Right lobe of liver (tissue), 4 donors: ENCODE measurements around the gene ZNF830.

Experiments used
- CTCF ChIP-seq, 4 donors: fragments of 200-600 bp in 3 of 4; fragments of 450-650 bp in 1 of 4; IDR thresholded peaks; one replicate each; pipeline versions ENCODE4 v1.5.1 to v1.8.0; 2016 to 2022; ENCODE audit warnings: antibody characterized with exemption in 4 of 4, mild to moderate bottlenecking in 2 of 4
- POLR2A ChIP-seq: fragments of 450-650 bp; IDR thresholded peaks from one replicate; pipeline ENCODE4 v1.6.1; 2017; ENCODE audit warnings: antibody characterized with exemption, mild to moderate bottlenecking
- donor health status: DM: no; HTN: no; CAD: no.
- donor health status: DM: no; HTN: no; CAD: no.
- donor health status: DM: no; HTN: yes; CAD: no.

GRCh38 chr17:35010093-35010492, 48.8 kb downstream of the ZNF830 start:
- no peak for TF ChIP-seq CTCF (IDR thresholded peaks at IDR 0.05)
- TF ChIP-seq POLR2A = no peak
